ENCODE data around the gene AMOTL1.

- TF ChIP-seq RCOR1 (IDR thresholded peaks at IDR 0.05; ENCODE audit: low read length) (no peak), CTCF (IDR thresholded peaks at IDR 0.05) (no peak), SIN3A (IDR thresholded peaks at IDR 0.05; ENCODE audit: borderline replicate concordance, low read depth, low read length) (no peak), FOSL2 (IDR thresholded peaks at IDR 0.05; ENCODE audit: borderline replicate concordance, low read depth) (no peak), EZH2phosphoT487 (IDR thresholded peaks at IDR 0.05; ENCODE audit: borderline replicate concordance, low read depth) (no peak), POLR2AphosphoS5 (IDR thresholded peaks at IDR 0.05; ENCODE audit: low read depth, low read length) (no peak), FOXM1 (IDR thresholded peaks at IDR 0.05; ENCODE audit: low read depth) (no peak), SMC3 (IDR thresholded peaks at IDR 0.05; ENCODE audit: low read depth, low read length) (no peak), EP300 (IDR thresholded peaks at IDR 0.05; ENCODE audit: borderline replicate concordance in 1 of 2, low read depth in 1 of 2, low read length in 1 of 2) (no peak), MXI1 (IDR thresholded peaks at IDR 0.05; ENCODE audit: low read depth, low read length) (no peak), REST (IDR thresholded peaks at IDR 0.05; ENCODE audit: low read depth, low read length) (no peak)
- TF ChIP-seq, protein P1, sequence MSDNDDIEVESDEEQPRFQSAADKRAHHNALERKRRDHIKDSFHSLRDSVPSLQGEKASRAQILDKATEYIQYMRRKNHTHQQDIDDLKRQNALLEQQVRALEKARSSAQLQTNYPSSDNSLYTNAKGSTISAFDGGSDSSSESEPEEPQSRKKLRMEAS (IDR thresholded peaks at IDR 0.05; ENCODE audit: low read depth) = no peak
- TF ChIP-seq, protein P2, sequence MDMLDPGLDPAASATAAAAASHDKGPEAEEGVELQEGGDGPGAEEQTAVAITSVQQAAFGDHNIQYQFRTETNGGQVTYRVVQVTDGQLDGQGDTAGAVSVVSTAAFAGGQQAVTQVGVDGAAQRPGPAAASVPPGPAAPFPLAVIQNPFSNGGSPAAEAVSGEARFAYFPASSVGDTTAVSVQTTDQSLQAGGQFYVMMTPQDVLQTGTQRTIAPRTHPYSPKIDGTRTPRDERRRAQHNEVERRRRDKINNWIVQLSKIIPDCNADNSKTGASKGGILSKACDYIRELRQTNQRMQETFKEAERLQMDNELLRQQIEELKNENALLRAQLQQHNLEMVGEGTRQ (IDR thresholded peaks at IDR 0.05; ENCODE audit: borderline replicate concordance, low read depth, low read length) = no peak
Measured at GRCh38 chr11:94790661-94791180, 22.6 kb downstream of the AMOTL1 start.
